Stimulated activated CD4-positive, alpha-beta T cell treated with anti-CD3 and anti-CD28 coated beads, TNF-alpha, amount 100 ng/mL, for 24 hours (primary cell): Measurements from ENCODE around the gene FBXO40.
"Not testable (repeated sequence)": the region's sequence is repeated elsewhere in the genome, so short reads cannot be mapped to it uniquely, and the experiment has no call there.

ENCODE experiments used
- DNase-seq, 3 experiments: peaks; one replicate each; pipeline ENCODE4 v3.0.0-alpha.2; 2020; ENCODE audit warnings: low read depth in 3 of 3

FBXO40 gene

GRCh38 chr3:121592856-121593702 is at the start of gene FBXO40:
Gene FBXO40 (plus strand): TSS chr3:121593379. CDS start chr3:121620576, 27,197 bp downstream.
- no peak for DNase-seq

GRCh38 chr3:121545049-121545573 is 48.1 kb upstream of the FBXO40 start:
- no peak for DNase-seq

- DNase-seq: peak; percentile 69 to 83 (median 82)
These were observed 47.4 kb upstream of the FBXO40 start, which contains the start of gene POLQ for GRCh38 chr3:121545574-121546455. Gene POLQ (minus strand): TSS chr3:121545988. CDS start chr3:121545877, 111 bp downstream.

GRCh38 chr3:121552379-121552778 is 40.8 kb upstream of the FBXO40 start:
- DNase-seq: no peak

- no peak for DNase-seq
These were observed 40.4 kb upstream of the FBXO40 start for GRCh38 chr3:121552797-121553196.

GRCh38 chr3:121557426-121557934 is 35.7 kb upstream of the FBXO40 start:
- no peak for DNase-seq

GRCh38 chr3:121562148-121562547 is 31.0 kb upstream of the FBXO40 start:
- DNase-seq: no peak

GRCh38 chr3:121566773-121567172 is 26.4 kb upstream of the FBXO40 start:
- no peak for DNase-seq

- DNase-seq: no peak
These were observed 25.5 kb upstream of the FBXO40 start, which contains the start of gene ARGFX for GRCh38 chr3:121567649-121568048. Gene ARGFX (plus strand): TSS chr3:121567949. CDS start chr3:121570714, 2,765 bp downstream.

GRCh38 chr3:121574449-121574848 is 18.7 kb upstream of the FBXO40 start:
- DNase-seq: no peak

GRCh38 chr3:121581691-121582090 is 11.5 kb upstream of the FBXO40 start:
- DNase-seq: no peak

GRCh38 chr3:121584418-121584817 is 8.8 kb upstream of the FBXO40 start:
- DNase-seq: no peak

- not testable (repeated sequence) for DNase-seq
These were observed 627 bp downstream of the FBXO40 start for GRCh38 chr3:121593806-121594205.

- DNase-seq: no peak
These were observed 1.7 kb downstream of the FBXO40 start for GRCh38 chr3:121594850-121595249.

GRCh38 chr3:121595765-121596406 is 2.7 kb downstream of the FBXO40 start:
- DNase-seq: no peak

GRCh38 chr3:121598564-121598963 is 5.4 kb downstream of the FBXO40 start:
- no peak for DNase-seq

- not testable (repeated sequence) for DNase-seq
These were observed 6.7 kb downstream of the FBXO40 start for GRCh38 chr3:121599900-121600299.

GRCh38 chr3:121601212-121601812 is 8.1 kb downstream of the FBXO40 start:
- no peak for DNase-seq

GRCh38 chr3:121604759-121605158 is 11.6 kb downstream of the FBXO40 start:
- no peak for DNase-seq

- no peak for DNase-seq
These were observed 12.9 kb downstream of the FBXO40 start for GRCh38 chr3:121606106-121606505.

- DNase-seq: no peak
These were observed 26.5 kb downstream of the FBXO40 start for GRCh38 chr3:121619691-121620090.
